Thoracic aorta (tissue), 2 donors: ENCODE results near the gene NFYC. TPM values are rescaled to one million over a fixed set of nuclear protein-coding genes. Genes with fewer than 3 reads are reported as not detected.

Experiments used
- ATAC-seq: fragments of 150-250 bp; one replicate; pipeline ENCODE4 v1.8.0; 2017; ENCODE audit warnings: low read depth; ENCODE audit not compliant: insufficient number of reproducible peaks, low FRiP score
- DNase-seq: peaks from one replicate; pipeline ENCODE4 v3.0.0-alpha.2; 2020; ENCODE audit warnings: low spot score
- H3K27ac ChIP-seq, 2 donors: fragments of 200-600 bp; sonication (generic); 1 replicate in 1 of 2; 2 replicates in 1 of 2; pipeline ENCODE4 v1.5.1; 2016; ENCODE audit warnings: mild to moderate bottlenecking in 2 of 2, moderate library complexity in 2 of 2
- H3K27me3 ChIP-seq: fragments of 200-600 bp; sonication (generic); replicated peaks from 2 replicates; pipeline ENCODE4 v1.6.0; 2016; ENCODE audit warnings: mild to moderate bottlenecking; ENCODE audit not compliant: insufficient read depth
- H3K36me3 ChIP-seq: fragments of 200-600 bp; sonication (generic); one replicate; pipeline ENCODE4 v1.5.1; 2016
- H3K4me1 ChIP-seq, 2 donors: fragments of 200-600 bp; sonication (generic); 1 replicate in 1 of 2; 2 replicates in 1 of 2; pipeline versions ENCODE4 v1.5.1 to v1.6.0; 2016; ENCODE audit warnings: low read depth in 2 of 2, mild to moderate bottlenecking in 1 of 2; ENCODE audit not compliant: control insufficient read depth in 1 of 2
- H3K4me3 ChIP-seq: fragments of 200-600 bp; sonication (generic); 2 replicates; pipeline ENCODE4 v1.5.1; 2016; ENCODE audit warnings: mild to moderate bottlenecking
- H3K9me3 ChIP-seq: fragments of 200-600 bp; sonication (generic); 2 replicates; pipeline ENCODE4 v1.5.1; 2016
- CTCF ChIP-seq: fragments of 200-600 bp; sonication (generic); IDR thresholded peaks from one replicate; pipeline ENCODE4 v1.5.1; 2019; ENCODE audit warnings: antibody characterized with exemption
- total RNA-seq, 2 donors: library from RNA; depleted of rRNA; stranded (reverse); fragments of >200 nt; gene quantifications; one replicate each; pipeline versions ENCODE4 v1.1.0 to v1.2.3, GENCODE V29; 2016

Gene NFYC
- total RNA-seq, 2 donors from 2014 or later, result 38.9 to 40.6 TPM

DNA sequence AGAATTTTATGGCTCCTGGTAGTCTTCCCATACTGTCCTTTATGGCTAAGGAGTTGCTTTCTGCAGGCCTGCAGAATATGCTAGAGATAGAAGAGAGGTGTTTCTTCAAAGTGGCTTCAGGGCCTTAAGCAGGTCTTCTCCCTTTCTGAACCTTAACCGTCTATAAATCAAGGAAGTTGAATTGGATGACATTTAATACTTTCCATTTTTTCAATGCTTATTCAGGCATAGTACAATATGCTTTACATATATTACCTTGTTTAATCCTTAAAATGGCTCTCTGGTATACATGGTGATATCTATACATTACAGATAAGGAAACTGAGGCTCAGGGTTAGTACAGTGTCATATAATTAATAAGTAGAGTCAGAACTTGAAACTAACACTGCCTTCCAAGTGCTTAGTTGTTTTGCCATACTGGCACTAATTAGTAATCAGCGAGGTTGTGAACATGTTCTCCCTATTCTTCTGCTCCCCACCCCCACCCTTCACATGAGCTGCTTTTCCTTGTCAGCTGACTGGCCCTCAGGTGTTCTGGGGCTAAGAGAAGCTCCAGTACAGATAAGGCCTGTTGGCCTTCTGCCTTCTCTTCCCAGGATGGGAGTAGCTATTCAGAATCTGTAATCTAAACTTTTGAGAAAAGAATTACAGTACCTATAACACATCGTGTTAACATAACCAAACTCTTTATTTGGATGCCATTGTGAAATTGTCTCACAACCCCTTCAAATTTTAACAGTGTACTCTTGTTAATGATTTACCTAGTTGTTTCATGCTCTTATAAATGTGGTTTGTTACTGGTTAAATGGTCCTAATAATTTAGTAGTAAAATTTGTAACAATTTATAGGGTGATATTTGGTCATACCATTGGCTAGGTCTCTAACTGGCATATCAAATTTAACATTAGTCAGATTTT lies 13.6 kb downstream of the NFYC start:
- DNase-seq (no peak), ATAC-seq (no peak)
- Histone ChIP-seq H3K27ac (no peak overlapping the region), H3K9me3 (no peaks in the 10 kb centered on the region), H3K4me1 (peaks cover 15 to 26% of the 10 kb centered on the region in 2 donors), H3K27me3 (no peaks in the 10 kb centered on the region), H3K4me3 (no peak overlapping the region), H3K36me3 (no peaks in the 10 kb centered on the region)
- no peak for TF ChIP-seq CTCF

GRCh38 chr1:40706626-40707025 lies 15.1 kb downstream of the NFYC start:
- Histone ChIP-seq H3K27me3 (no peaks in the 10 kb centered on the region), H3K36me3 (no peaks in the 10 kb centered on the region), H3K4me1 (peaks cover 28 to 39% of the 10 kb centered on the region in 2 donors), H3K4me3 (no peak overlapping the region), H3K27ac (no peak overlapping the region), H3K9me3 (no peaks in the 10 kb centered on the region)
- no peak for DNase-seq
- ATAC-seq, result no peak
- no peak for TF ChIP-seq CTCF

- Histone ChIP-seq H3K4me1 (peaks cover 38 to 47% of the 10 kb centered on the region in 2 donors), H3K27me3 (no peaks in the 10 kb centered on the region), H3K4me3 (peak overlapping the region; percentile 72), H3K27ac (peak overlapping the region; percentile 69 to 72), H3K36me3 (no peaks in the 10 kb centered on the region), H3K9me3 (no peaks in the 10 kb centered on the region)
- TF ChIP-seq CTCF, result no peak
- DNase-seq (no peak), ATAC-seq (peak; percentile 41)
Observed at GRCh38 chr1:40708750-40709099, 17.2 kb downstream of the NFYC start.

GRCh38 chr1:40709100-40709801 lies 17.7 kb downstream of the NFYC start:
- DNase-seq (peak; percentile 58), ATAC-seq (peak; percentile 93)
- peaks cover 40 to 51% of the 10 kb centered on the region in 2 donors for H3K4me1 ChIP-seq

More at GRCh38 chr1:40709100-40709801, 17.7 kb downstream of the NFYC start:
- no peak for TF ChIP-seq CTCF
- Histone ChIP-seq H3K27me3 (no peaks in the 10 kb centered on the region), H3K36me3 (no peaks in the 10 kb centered on the region), H3K9me3 (no peaks in the 10 kb centered on the region), H3K4me3 (peak overlapping the region; percentile 72), H3K27ac (peak overlapping the region; percentile 69 to 72)
